GM19099 (cell line): ENCODE measurements around the gene NPAS2.

Experiments
- POLR2A ChIP-seq: IDR thresholded peaks from 3 replicates; pipeline ENCODE4 v1.6.1; 2011; ENCODE audit warnings: low read depth; ENCODE audit not compliant: insufficient read length; ENCODE audit errors: extremely low read depth

NPAS2 gene

DNA sequence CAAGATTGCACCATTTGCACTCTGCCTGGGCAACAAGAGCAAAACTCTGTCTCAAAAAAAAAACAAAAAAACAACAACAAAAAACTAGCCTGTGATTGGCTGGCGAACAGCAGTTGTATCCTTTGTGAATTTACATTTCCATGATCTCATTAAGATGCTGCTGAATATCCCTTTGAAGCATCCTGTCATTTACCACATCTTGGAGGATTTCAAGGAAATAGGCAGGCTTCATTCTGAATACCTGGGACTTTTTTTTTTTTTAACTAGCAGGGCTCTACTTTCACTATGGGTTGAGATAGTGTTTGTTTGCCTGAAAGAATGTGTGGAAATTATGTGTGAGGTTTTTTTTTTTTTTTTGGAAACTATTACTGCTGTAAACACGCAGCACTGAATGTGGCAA, 132.6 kb downstream of the NPAS2 start:
- no peak for TF ChIP-seq POLR2A

DNA sequence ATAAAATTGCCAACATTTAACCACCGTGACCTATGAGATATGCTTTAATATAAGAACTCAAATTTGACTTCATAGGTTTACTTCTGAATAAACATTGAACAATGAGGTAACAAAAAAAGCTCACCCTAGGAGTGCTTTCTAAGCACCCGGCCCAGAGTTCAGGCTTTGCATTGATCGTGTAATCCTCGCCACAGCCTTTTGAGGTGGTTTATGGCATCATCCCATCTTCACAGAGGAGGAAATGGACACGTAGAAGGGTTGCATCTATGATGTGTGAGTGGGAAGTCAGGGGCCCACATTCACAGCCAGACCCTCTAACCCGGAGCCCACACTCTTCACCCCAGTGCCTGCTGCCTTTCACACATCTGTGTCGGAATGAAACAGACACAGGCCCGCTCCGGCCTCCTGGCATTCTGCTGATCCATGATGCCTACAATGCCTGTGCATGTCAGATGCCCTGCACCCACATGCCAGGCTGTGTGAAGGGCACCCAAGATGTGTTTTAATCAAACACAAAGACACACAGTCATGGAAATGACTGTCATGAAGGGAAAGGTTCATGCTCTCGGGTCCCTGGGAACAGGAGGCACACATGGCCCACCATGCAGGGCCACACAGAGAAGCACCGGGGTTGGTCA, 133.6 kb downstream of the NPAS2 start:
- TF ChIP-seq POLR2A: no peak

DNA sequence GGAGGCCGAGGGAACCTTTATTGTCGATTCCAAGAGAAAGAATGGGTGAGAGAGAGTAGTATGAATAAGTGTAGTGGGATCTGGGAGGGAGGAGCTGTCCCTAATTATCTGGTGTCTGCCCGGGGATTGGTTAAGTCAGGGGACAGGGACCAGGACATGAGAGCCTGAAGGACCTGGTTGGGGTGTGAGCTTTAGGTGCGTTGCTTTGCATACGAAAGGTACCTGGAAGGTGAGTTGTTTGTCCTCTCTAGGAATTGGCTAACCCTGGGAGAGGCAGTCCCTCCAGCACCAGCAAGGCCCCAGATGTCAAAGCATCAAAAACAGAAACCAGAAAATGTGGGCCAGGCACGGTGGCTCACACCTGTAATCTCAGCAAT, 134.1 kb downstream of the NPAS2 start:
- TF ChIP-seq POLR2A: no peak

DNA sequence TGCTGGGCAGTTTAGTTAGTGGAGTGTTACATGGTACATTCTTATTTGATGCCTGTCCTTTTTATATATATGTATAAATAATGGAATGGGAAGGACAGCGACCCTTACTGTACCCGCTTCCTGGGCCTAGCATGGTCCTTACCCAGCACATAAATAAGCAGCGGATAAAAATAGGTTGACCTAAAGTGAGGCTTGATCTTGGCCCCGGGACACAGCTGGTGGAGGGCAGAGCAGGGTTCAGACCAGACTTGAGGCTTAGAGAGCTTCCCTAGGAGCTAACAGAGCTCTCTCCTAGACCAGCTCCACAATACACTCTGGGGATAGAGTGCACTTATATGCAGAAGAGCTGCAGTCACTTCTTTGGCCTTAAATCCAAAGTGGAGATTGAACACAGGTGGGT, 135.3 kb downstream of the NPAS2 start:
- no peak for TF ChIP-seq POLR2A

DNA sequence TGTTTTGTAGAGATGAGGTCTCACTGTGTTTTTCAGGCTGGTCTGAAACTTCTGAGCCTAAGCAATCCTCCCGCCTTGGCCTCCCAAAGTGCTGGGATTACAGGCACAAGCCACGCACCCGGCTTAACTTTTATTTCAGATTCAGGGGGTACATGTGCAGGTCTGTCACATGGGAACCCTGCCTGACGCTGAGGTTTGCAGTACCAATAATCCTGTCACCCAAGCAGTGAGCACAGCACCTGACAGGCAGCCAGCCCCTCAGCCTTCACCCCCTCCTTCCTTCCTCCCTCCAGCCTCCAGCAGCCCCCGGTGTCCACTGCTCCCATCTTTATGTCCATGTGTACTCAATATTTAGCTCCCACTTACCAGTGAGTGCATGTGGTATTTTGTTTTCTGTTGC, 136.1 kb downstream of the NPAS2 start:
- TF ChIP-seq POLR2A: no peak

DNA sequence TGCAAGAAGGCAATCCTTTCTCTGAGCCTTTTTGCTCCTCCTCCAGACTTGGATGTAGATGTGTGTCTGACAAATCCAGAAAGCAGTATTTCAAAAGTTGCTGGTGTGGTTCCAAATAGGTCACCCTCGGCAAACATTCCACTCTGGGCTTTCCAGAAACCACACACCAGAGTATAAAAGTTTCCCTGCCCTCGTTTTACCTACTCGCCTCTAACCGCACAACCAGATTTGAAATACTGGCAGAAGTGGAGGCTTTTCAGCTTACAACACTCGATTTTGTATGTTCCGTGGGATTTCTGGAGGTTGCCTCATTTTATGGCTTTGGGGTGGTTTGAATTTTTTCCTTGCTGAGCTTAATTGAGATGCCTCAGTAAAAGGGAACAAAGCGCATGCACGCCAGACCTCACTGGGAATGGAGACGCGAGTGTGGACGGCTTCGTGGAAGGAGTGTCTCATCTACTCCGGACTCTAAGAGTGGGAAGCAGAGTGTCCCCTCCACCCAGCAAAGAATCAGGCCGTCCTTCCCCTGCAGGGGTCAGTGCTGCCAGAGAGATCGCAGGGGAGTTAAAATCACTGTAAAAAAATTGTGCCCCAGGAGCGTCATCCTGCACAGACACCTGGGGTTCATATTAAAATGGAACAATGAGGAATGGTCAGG, 138.2 kb downstream of the NPAS2 start:
- TF ChIP-seq POLR2A: no peak

DNA sequence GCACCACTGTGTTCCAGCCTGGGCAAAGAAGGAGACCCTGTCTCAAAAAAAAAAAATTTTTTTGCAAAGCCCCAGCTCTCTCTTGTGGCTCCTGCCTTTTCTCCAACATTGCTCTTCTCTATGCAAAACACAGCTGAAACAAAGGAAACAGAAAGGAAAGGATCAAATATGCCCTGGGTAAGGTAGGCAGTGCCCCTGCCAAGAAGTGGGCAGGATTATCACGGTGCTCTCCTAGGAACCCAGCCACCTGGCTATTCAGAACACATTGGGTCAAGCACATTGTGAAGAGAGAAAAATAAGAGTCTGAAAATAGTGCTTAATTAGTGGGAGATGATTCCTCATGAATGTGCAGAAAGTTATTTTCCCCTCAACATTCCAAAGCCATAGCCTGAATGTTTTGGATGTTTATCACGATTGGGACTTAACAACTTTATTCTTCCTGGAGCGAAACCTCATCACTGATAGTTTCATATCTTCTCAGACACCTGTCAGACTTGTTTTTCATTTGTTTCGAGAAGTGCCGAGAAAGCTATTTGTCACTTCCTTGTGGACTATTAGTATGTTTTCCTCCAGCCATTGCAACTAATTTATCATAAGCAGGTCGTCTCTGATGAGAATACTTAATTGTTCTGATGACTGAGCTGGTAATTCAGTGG, 139.4 kb downstream of the NPAS2 start:
- TF ChIP-seq POLR2A: no peak

DNA sequence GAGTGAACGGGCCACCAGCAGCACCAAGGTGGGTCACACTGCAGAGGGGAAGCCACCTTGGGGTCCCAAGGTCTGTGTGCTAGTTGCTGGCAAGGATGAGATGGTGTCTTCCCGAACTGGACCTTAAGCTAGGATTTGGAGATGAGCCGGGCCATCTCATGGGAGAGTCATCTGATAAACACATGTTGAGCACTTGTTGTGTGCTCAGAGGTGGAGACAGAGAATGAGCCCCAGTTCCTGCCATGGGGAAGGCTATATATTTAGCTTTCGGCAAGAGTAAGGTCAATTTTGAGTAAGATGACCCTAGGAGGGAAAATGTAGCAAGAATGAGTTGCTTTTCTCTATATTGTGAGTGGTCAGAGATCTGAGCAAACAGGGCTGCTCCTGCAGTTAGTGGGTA, 140.7 kb downstream of the NPAS2 start:
- no peak for TF ChIP-seq POLR2A

DNA sequence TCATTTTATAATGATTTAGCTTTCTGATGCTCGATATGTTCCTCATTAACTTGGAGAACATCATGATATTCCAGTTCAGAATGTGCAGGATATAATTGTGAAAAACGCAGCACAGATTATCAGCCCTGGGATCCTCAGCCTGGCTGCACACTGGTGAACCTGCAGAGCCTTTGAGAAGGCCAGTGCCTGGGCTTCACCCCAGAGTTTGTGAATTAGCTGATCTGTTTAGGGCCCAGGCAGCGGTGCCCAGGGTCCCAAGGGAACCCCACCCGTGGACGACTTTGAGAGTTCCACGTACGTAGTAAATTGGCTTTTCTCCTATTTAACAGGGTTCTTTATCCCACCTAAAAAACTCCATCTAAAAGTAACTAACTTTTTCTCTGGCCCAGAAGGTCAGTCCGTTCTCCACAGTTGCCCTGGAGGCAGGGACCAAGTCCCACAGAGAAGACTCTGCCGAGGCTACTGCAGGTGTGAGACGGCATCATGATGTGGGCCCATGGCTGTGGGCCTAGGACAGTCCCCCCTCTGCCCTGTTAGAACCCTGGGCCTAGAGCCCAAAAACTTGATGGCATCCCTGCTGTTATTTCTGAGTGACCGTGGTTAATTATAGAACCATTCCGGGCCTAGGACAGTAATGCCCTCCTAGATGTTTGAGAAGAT, 142.6 kb downstream of the NPAS2 start:
- no peak for TF ChIP-seq POLR2A

DNA sequence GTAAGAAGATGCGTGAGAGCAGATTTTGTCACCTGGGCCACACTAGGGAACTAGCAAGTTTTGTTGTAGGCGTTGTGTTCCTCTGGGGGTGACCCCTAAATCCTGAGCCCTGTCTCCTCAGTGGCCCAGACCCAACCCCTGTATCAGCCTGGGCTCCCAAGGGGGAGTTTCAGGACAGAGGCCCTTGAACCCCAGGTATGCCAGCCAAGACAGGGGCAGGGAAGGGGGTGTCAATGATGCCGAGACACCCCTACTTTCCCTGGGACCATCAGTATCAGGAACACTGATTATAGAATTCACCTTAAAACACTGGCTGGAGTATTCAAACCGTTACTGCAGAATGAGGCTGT, 143.1 kb downstream of the NPAS2 start:
- TF ChIP-seq POLR2A: no peak

DNA sequence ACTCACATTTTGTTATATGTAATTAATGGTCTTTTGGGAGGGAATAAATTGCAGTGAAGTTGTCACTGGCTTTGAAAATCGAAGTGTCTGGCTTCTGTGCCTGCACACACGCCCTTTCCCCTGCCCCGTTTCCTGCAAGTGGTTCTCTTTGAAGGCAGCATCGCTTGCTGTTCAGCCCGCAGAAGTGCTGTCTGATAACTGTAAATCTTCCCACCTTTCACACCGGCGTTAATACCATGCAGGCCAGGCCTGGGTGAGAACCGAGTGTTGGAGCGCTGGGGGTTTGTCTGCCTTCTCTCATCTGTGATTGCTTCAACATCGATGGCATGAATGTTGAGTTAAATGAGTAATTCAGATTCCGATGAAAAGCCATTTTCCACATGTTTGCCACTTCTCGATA, 144.3 kb downstream of the NPAS2 start:
- TF ChIP-seq POLR2A: no peak

DNA sequence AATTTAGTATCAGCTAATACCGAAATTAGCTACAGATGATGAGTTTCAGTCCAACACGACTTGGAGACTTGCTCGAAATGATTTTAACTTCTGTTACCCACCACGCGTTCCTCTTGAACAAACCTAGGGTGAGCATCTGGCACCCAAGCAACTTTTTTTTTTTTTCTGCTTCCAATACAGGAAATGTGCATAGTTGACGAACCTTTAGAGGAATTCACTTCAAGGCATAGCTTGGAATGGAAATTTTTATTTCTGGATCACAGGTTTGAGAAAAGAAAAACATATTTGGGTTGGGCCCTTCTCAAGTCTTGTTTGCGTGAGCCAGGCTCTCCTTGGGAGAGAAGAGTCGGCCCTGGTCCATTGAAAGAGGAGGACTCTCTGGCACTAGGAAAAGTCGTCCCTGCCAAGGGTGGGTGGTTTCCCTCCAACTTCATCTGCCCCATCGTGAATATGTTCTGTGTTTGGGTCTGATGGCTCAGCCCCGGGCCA, 144.8 kb downstream of the NPAS2 start:
- no peak for TF ChIP-seq POLR2A

DNA sequence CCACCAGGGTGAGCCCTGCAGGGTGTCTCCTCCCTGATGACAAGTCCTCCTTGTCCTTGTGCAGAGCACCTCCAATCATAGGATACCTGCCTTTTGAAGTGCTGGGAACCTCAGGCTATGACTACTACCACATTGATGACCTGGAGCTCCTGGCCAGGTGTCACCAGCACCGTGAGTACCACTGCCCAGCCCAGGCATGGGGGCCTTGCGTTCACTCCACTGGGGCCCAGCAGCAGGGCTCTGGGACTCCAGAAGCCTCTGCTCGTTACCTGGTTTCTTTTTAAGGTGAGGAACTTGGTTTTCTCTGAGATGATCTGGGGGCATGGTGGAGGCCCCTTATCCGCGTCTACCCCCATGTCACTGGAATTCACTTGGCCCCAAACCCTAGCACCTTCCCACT, 145.7 kb downstream of the NPAS2 start:
- TF ChIP-seq POLR2A: no peak

DNA sequence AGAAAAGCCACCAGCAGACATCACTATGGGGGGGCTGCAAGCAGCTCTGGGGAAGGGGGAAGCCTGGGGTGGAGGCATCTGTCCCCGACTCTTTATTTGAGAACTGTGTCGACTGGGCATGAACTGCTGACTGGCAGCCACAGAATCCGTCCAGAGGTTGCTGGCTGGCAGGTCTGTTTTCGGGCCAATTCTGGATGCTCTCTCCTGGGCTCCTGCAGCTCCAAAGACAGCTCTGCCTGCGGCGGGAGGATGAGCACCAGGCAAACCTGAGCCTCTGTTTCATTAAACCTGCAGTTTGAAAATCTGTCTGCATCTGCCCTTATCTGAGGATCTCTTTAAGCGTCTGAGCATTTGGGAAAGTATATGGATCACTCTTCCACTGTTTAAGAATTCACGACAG, 147.8 kb downstream of the NPAS2 start:
- TF ChIP-seq POLR2A: no peak
